Neural progenitor cell (in vitro differentiated cells): Measurements from ENCODE around the gene ITIH6.

Experiments
- EZH2 ChIP-seq: fragments of 200-600 bp; sonication (generic); IDR thresholded peaks from 2 replicates; pipeline ENCODE4 v1.6.1; 2017; ENCODE audit warnings: antibody characterized with exemption, mild to moderate bottlenecking, moderate library complexity
- TF ChIP-seq, protein P1 (sequence below): fragments of 200-600 bp; sonication (generic); IDR thresholded peaks from 2 replicates; pipeline ENCODE4 v1.5.1; 2017; ENCODE audit warnings: antibody characterized with exemption, mild to moderate bottlenecking

DNA sequence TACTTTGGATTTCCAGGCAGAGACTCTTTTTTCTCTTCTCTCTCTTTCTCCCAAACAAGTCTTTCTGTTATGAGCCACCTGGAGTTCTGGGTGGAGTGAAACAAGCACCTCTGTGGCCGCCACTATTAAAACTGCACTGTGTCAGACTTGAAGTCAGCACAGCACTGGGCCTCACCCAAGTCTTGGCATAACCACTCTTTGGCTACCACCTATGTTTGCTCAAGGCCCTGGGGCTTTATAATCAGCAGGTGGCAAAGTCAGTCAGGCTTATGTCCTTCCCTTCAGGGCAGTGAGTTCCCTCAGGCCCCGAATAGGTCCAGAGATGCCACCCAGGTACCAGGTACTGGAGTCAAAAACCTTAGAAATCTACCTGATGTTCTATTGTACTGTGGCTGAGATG is 52.4 kb downstream of the ITIH6 start:
- TF ChIP-seq, protein P1, sequence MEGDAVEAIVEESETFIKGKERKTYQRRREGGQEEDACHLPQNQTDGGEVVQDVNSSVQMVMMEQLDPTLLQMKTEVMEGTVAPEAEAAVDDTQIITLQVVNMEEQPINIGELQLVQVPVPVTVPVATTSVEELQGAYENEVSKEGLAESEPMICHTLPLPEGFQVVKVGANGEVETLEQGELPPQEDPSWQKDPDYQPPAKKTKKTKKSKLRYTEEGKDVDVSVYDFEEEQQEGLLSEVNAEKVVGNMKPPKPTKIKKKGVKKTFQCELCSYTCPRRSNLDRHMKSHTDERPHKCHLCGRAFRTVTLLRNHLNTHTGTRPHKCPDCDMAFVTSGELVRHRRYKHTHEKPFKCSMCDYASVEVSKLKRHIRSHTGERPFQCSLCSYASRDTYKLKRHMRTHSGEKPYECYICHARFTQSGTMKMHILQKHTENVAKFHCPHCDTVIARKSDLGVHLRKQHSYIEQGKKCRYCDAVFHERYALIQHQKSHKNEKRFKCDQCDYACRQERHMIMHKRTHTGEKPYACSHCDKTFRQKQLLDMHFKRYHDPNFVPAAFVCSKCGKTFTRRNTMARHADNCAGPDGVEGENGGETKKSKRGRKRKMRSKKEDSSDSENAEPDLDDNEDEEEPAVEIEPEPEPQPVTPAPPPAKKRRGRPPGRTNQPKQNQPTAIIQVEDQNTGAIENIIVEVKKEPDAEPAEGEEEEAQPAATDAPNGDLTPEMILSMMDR, result no peak
- no peak for TF ChIP-seq EZH2
